Body of pancreas (tissue), 4 donors: ENCODE results near the gene ZNF638. TPM values are rescaled to one million over a fixed set of nuclear protein-coding genes. Genes with fewer than 3 reads are reported as not detected.
"Not testable (repeated sequence)": the region's sequence is repeated elsewhere in the genome, so short reads cannot be mapped to it uniquely, and the experiment has no call there.

Experiments
- ATAC-seq: fragments of 150-250 bp; one replicate; pipeline ENCODE4 v1.9.1; 2016
- DNase-seq, 4 donors: peaks; one replicate each; pipeline ENCODE4 v3.0.0-alpha.2; 2019
- H3K27ac ChIP-seq, 4 donors: fragments of 200-600 bp; sonication (generic); 1 replicate in 3 of 4; 2 replicates in 1 of 4; pipeline versions ENCODE4 v1.5.1 to v1.6.1; 2016 to 2019; ENCODE audit warnings: mild to moderate bottlenecking in 1 of 4, mixed read lengths in 1 of 4, moderate library complexity in 1 of 4
- H3K27me3 ChIP-seq, 2 donors: fragments of 200-600 bp; sonication (generic); one replicate each; pipeline ENCODE4 v1.6.0; 2016; ENCODE audit warnings: mild to moderate bottlenecking in 1 of 2
- H3K36me3 ChIP-seq, 2 donors: fragments of 200-600 bp; sonication (generic); replicated peaks in 1 of 2; 2 replicates each; pipeline ENCODE4 v1.5.1; 2016; ENCODE audit warnings: low read depth in 2 of 2; ENCODE audit not compliant: insufficient read depth in 1 of 2
- H3K4me1 ChIP-seq: fragments of 200-600 bp; sonication (generic); one replicate; pipeline ENCODE4 v1.6.0; 2016
- H3K4me3 ChIP-seq, 2 donors: fragments of 200-600 bp; sonication (generic); 1 replicate in 1 of 2; 2 replicates in 1 of 2; pipeline ENCODE4 v1.5.1; 2016 to 2019
- H3K9me3 ChIP-seq, 3 donors: fragments of 200-600 bp; sonication (generic); 1 replicate in 2 of 3; 2 replicates in 1 of 3; pipeline ENCODE4 v1.5.1; 2016
- CTCF ChIP-seq, 7 experiments: fragments of 450-650 bp in 4 of 7; fragments of 200-600 bp in 3 of 7; sonication (generic) in 3 of 7; IDR thresholded peaks; one replicate each; pipeline ENCODE4 v1.5.1; 2016 to 2019; ENCODE audit warnings: antibody characterized with exemption in 7 of 7
- POLR2A ChIP-seq, 3 donors: fragments of 450-650 bp; IDR thresholded peaks; one replicate each; pipeline ENCODE4 v1.6.1; 2016; ENCODE audit warnings: antibody characterized with exemption in 3 of 3, mild to moderate bottlenecking in 2 of 3
- WGBS, 2 donors: methylation state at CpG; one replicate each; pipeline ENCODE4 v1.1.5; 2017; 5-methylcytosine and 5-hydroxymethylcytosine counted together
- intact Hi-C: fragments of 100-400 bp; cut with DNase I; formaldehyde crosslinking; loops from one replicate; pipeline ENCODE4 v1.15.1; 2023
- total RNA-seq, 2 donors: library from RNA; depleted of rRNA; stranded (reverse); fragments of >200 nt; gene quantifications; one replicate each; pipeline ENCODE4 v1.1.0, GENCODE V29; 2016

Gene ZNF638
- total RNA-seq, 2 donors from 2014 or later, result 108 to 146 TPM

GRCh38 chr2:71395471-71395870, 63.9 kb downstream of the ZNF638 start:
- ATAC-seq (no peak), DNase-seq (no peak)
- Histone ChIP-seq H3K9me3 (no peaks in the 10 kb centered on the region), H3K27me3 (no peaks in the 10 kb centered on the region), H3K36me3 (peaks cover 0 to 14% of the 10 kb centered on the region in 2 donors), H3K4me3 (no peak overlapping the region), H3K27ac (no peak overlapping the region), H3K4me1 (no peaks in the 10 kb centered on the region)
- intact Hi-C loops, result no loop called here
- TF ChIP-seq CTCF (IDR thresholded peaks at IDR 0.05), result no peak
- WGBS, 2 donors, result 82 to 90% methylated on average over 10 of the region's 10 CpGs

- H3K9me3 ChIP-seq, result no peaks in the 10 kb centered on the region
- no peaks in the 10 kb centered on the region for H3K4me1 ChIP-seq
- H3K27me3 ChIP-seq, result no peaks in the 10 kb centered on the region
- no peak for ATAC-seq
- H3K27ac ChIP-seq, result no peak overlapping the region
- H3K4me3 ChIP-seq, result no peak overlapping the region
- 93 to 96% methylated on average over 3 of the region's 3 CpGs for WGBS, 2 donors
- intact Hi-C loops, result no loop called here
- H3K36me3 ChIP-seq, result peaks cover 0 to 26% of the 10 kb centered on the region in 2 donors
- DNase-seq, result no peak
- no peak for TF ChIP-seq POLR2A (IDR thresholded peaks at IDR 0.05)
- TF ChIP-seq CTCF (IDR thresholded peaks at IDR 0.05), result no peak
Observed at GRCh38 chr2:71402427-71402826, 70.8 kb downstream of the ZNF638 start.

- TF ChIP-seq CTCF (IDR thresholded peaks at IDR 0.05), result no peak
- no peak for TF ChIP-seq POLR2A (IDR thresholded peaks at IDR 0.05)
- intact Hi-C loops, result no loop called here
- Histone ChIP-seq H3K36me3 (peaks cover 0 to 15% of the 10 kb centered on the region in 2 donors), H3K27ac (no peak overlapping the region), H3K9me3 (no peaks in the 10 kb centered on the region), H3K4me3 (no peak overlapping the region), H3K27me3 (no peaks in the 10 kb centered on the region), H3K4me1 (no peaks in the 10 kb centered on the region)
- ATAC-seq (no peak), DNase-seq (no peak)
- 88 to 90% methylated on average over 3 of the region's 3 CpGs for WGBS, 2 donors
Observed at GRCh38 chr2:71409611-71410010, 78.0 kb downstream of the ZNF638 start.

GRCh38 chr2:71410696-71411095, 79.1 kb downstream of the ZNF638 start:
- Histone ChIP-seq H3K4me1 (no peaks in the 10 kb centered on the region), H3K27me3 (no peaks in the 10 kb centered on the region), H3K27ac (no peak overlapping the region), H3K4me3 (no peak overlapping the region), H3K36me3 (peaks cover 0 to 11% of the 10 kb centered on the region in 2 donors), H3K9me3 (no peaks in the 10 kb centered on the region)
- ATAC-seq (no peak), DNase-seq (no peak)
- TF ChIP-seq CTCF (IDR thresholded peaks at IDR 0.05) (no peak), POLR2A (IDR thresholded peaks at IDR 0.05) (no peak)
- WGBS, 2 donors, result 94 to 96% methylated on average over 4 of the region's 4 CpGs
- intact Hi-C loops, result no loop called here

- H3K36me3 ChIP-seq, H3K4me3 ChIP-seq, intact Hi-C loops, DNase-seq, H3K9me3 ChIP-seq, ATAC-seq, H3K27me3 ChIP-seq, H3K27ac ChIP-seq, H3K4me1 ChIP-seq: not testable (repeated sequence)
- WGBS, 2 donors, result no CpG with 5 or more reads among the region's 15 CpGs
Observed at GRCh38 chr2:71416866-71417265, 85.3 kb downstream of the ZNF638 start.
